Esophagus mucosa (tissue), 1 donor: Measurements from ENCODE around the gene MAP3K10. TPM values are rescaled to one million over a fixed set of nuclear protein-coding genes. Genes with fewer than 3 reads are reported as not detected.
"Not testable (repeated sequence)": the region's sequence is repeated elsewhere in the genome, so short reads cannot be mapped to it uniquely, and the experiment has no call there.

Experiments
- ATAC-seq: fragments of 200-7000 bp; cut with Tn5 transposase; one replicate; pipeline ENCODE4 v1.9.1; 2020
- total RNA-seq: library from RNA; stranded (reverse); gene quantifications from one replicate; pipeline ENCODE4 v1.2.4, GENCODE V29; 2023
- donor health status: DM: yes; HTN: yes; CAD: no.

MAP3K10 gene
- total RNA-seq, result 5.1 TPM

GRCh38 chr19:40190891-40191835 is at the start of gene MAP3K10:
TSS of gene MAP3K10 (plus strand) at chr19:40191426. CDS start at chr19:40192032, 606 bp downstream.
- peak; percentile 87 for ATAC-seq

DNA sequence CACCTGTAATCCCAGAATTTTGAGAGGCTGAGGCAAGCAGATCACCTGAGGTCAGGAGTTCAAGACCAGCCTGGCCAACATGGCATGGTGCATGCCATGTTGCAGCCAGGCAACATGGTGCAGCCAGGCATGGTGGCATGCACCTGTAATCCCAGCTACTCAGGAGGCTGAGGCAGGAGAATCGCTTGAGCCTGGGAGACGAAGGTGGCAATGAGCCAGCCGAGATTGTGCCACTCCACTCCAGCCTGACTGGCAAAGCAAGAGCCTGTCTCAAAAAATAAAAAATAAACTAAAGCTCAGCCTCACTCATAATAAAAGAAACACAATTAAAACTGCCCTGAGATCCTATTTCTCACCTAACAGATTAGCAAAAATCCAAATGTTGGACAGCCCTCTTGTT is 49.7 kb upstream of the MAP3K10 start:
- ATAC-seq, result no peak

GRCh38 chr19:40143612-40144011 is 47.6 kb upstream of the MAP3K10 start:
- no peak for ATAC-seq

DNA sequence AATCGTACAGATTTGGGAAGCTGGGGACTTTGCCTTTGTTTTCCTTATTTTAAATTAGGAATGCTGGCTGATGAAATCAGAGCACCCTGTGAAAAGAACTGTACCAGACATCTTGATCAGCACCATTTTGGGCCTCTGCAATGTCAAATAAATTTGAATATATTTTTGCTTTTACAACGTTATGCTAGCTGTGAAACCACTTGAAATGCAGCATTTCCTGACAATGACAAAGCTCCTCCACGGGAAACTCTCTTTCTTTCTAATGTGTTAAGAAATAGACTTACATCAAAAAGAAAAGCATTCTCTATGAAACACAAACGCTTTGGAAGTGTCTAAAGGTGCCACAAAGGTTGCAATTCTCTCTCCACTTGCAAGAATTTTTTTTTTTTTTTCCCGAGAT is 47.1 kb upstream of the MAP3K10 start:
- ATAC-seq, result no peak

DNA sequence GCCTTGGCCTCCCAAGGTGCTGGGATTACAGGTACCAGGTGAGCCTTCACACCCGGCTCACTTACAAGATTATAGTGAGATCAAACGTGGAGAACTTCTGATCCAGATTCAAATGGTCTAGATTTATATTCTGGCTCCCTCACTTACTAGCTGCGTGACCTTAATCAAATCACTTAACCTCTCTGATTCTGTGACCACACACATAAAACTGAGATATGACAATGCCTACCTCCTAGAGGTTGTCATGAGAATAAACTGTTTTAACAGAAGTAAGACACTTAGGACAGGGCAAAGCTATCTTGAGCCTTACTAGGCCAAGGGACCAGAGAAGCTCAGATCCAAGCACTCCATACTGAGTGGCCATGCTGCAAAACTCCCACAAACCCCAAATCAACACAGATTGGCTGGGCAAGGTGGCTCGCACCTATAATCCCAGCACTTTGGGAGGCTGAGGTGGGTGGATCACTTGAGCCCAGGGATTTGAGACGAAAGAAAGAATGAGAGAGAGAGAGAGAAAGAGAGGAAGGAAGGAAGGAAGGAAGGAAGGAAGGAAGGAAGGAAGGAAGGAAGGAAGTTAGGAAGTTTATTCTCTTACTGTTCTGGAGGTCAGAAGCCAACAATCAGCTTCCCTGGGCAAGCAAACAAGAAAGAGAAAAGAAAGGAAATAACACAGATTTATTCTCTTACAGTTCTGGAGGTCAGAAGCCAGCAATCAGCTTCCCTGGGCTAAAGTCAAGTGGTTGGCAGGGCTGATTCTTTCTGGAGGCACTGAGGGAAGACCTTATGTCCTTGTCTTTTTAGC is 46.1 kb upstream of the MAP3K10 start:
- ATAC-seq, result no peak

GRCh38 chr19:40145749-40146029 is 45.5 kb upstream of the MAP3K10 start:
- ATAC-seq, result not testable (repeated sequence)

DNA sequence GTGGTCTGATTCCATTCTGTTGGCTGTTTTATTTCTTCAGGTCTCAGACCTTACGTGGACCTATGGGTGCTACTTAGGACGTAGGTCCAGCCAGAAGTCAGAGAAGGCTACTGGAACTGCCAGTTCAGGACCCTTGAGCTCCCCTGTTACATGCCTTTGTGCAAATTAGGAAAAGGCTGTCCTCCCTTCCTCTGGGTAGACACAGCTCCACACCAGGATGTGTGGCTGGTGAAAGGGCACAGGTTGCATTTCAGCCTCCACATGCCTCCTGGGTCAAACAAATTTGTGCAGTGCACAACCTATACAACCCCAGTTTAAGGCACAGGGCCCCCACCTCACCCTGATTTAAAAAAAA is 43.9 kb upstream of the MAP3K10 start:
- peak; percentile 26 for ATAC-seq

- ATAC-seq, result peak; percentile 83
Observed at GRCh38 chr19:40147693-40148347, 43.4 kb upstream of the MAP3K10 start.

- ATAC-seq, result no peak
Observed at GRCh38 chr19:40149501-40149900, 41.7 kb upstream of the MAP3K10 start.

DNA sequence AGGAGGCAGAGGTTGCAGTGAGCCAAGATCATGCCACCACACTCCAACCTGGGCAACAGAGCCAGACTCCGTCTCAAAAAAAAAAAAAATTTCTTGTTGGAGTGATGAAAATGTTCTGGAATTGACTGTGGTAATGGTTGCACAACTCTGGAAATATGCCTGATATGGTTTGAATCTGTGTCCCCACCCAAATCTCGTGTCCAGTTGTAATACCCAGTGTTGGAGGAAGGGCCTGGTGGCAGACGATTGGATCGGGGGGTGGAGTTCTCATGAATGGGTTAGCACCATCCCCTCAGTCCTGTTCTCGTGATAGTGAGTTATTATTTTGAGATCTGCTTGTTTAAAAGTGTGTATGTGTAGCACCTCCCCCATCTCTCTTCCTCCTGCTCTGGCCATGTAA is 41.1 kb upstream of the MAP3K10 start:
- ATAC-seq, result no peak

DNA sequence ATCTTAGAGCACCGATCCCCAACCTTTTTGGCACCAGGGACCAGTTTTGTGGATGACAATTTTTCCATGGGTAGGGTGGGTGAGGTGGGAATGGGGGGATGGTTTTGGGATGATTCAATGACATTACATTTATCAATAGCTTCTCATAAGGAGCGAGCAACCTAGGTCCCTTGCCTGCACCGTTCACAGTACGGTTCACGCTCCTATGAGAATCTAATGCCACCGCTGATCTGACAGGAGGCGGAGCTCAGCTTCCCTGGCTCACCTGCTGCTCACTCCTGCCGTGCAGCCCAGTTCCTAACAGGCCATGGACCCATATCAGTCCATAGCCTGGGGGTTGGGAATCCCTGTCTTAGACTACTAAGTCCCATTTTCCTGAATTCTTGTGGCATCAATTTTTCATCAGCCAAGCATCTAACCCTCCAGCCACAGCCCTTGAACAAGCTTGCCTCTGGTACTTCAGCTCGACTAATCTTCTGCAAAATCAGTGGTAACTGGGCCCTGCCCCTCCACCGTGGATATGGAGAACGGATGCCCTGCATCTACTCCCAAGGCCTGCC is 37.0 kb upstream of the MAP3K10 start:
- no peak for ATAC-seq

DNA sequence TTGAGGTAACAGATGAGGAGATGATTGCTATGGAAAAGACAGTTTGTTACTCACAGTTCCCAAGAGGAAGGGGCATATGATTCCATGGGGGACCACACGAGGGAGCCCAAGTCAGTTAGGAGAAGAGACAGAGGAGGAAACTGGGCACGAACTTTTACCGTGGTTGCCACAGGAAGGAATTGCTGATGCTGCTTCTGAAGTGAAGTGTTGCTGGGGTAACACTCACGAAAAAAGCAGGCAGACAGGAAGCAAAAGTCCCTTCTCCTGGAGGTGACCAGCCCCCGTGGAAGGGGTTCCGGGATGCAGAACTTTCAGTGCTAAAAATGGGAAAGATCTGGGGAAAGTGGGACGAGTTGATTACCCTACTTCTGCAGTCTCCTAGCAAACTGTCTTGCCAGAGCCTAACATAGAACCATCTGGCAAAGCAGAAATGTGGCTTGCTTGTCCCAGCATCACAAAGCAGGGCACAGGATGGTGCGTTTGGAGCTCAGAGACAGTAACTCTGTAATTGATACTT is 35.4 kb upstream of the MAP3K10 start:
- no peak for ATAC-seq

- no peak for ATAC-seq
Observed at GRCh38 chr19:40157059-40157458, 34.2 kb upstream of the MAP3K10 start.

DNA sequence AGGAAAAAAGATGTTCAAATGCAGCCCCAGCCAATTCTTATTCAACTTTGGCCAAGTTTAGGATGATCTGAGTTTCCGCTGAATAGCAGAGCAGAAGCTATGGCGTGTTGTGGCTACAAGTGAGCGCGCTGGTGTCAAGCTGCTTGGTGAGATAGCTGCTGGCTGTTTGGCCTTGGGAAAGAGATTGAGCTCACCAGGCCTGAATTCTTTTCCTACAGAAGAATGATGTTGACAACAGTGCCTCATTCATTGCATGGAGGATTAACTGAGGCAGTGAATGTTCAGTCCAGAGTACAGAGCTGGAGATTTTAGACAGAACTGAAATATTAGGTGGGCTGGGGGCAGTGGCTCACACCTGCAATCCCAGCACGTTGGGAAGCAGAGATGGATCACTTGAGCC is 31.5 kb upstream of the MAP3K10 start:
- no peak for ATAC-seq

GRCh38 chr19:40162104-40162503 is 29.1 kb upstream of the MAP3K10 start:
- no peak for ATAC-seq

GRCh38 chr19:40163541-40164129 is 27.6 kb upstream of the MAP3K10 start:
- no peak for ATAC-seq

- ATAC-seq, result peak; percentile 42
Observed at GRCh38 chr19:40165362-40165937, 25.8 kb upstream of the MAP3K10 start.

DNA sequence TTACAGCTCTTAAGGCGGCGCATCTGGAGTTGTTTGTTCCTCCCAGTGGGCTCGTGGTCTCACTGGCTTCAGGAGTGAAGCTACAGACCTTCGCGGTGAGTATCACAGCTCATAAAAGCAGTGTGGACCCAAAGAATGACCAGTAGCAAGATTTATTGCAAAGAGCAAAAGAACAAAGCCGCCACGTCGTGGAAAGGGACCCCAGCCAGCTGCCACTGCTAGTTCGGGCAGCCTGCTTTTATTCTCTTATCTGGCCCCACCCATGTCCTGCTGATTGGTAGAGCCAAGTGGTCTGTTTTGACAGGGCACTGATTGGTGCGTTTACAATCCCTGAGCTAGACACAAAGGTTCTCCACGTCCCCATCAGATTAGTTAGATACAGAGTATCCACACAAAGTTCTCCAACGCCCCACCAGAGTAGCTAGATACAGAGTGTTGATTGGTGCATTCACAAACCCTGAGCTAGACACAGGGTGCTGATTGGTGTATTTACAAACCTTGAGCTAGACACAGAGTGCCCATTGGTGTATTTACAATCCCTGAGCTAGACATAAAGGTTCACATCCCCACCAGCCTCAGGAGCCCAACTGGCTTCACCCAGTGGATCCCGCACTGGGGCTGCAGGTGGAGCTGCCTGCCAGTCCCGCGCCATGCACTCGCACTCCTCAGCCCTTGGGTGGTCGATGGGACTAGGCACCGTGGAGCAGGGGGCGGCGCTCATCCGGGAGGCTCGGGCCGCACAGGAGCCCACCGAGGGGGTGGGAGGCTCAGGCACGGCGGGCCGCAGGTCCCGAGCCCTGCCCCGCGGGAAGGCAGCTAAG is 21.5 kb upstream of the MAP3K10 start:
- not testable (repeated sequence) for ATAC-seq

DNA sequence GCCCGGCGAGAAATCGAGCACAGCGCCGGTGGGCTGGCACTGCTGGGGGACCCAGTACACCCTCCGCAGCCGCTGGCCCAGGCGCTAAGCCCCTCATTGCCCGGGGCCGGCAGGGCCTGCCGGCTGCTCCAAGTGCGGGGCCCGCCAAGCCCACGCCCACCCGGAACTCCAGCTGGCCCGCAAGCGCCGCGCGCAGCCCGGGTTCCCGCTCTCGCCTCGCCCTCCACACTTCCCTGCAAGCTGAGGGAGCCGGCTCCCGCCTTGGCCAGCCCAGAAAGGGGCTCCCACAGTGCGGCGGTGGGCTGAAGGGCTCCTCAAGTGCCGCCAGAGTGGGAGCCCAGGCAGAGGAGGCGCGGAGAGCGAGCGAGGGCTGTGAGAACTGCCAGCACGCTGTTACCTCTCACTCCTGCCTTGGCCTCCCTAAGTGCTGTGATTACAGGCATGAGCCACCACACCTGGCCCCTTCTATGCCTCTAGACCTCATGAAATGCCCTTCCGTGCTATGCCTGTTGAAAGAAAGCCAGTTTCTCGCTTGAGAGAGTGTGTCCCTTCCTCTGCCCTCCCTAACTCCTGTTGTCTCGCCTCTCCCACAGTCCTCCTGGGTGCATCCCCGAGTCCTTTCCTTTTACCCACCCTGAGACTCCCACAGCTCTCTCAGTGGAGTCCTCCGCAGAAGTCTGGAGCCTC is 20.8 kb upstream of the MAP3K10 start:
- not testable (repeated sequence) for ATAC-seq

GRCh38 chr19:40171293-40171692 is 19.9 kb upstream of the MAP3K10 start:
- not testable (repeated sequence) for ATAC-seq
